ENCODE measurements around the gene NKX6-2. TPM values are rescaled to one million over a fixed set of nuclear protein-coding genes. Genes with fewer than 3 reads are reported as not detected.

The NKX6-2 gene
- total and polyA plus RNA-seq, 11 donors = 0.03 to 0.27 TPM; not detected in 9

DNA sequence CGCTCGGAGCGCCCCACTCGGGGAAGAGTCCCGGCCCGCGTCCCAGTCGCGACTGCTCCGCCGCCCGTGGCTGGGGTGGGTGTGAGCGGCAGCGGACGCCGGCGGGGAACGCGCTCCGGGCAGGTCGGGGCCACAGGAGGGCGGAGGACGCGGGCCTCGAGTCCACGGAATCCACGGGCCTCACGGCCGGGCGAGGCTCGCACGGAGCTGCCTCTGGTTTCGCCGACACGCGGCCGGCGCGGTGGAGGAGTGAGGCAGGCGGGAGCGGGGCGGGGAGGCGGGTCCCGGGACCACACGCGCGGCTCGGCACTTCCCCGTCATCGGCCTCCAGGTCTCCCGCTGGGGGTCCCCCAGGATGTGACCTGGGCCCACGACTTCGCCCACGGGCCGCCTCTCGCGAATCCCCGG, 533 bp upstream of the NKX6-2 start:
- H3K4me3 ChIP-seq = peak overlapping the region in 3 of 12 donors; percentile 4 to 20 (median 10)
- TF ChIP-seq CTCF (IDR thresholded peaks at IDR 0.05) = no peak
- no peak for TF ChIP-seq POLR2A (IDR thresholded peaks at IDR 0.05)
- peaks cover 0 to 47% (median 14%) of the 10 kb centered on the region in 12 donors for H3K4me1 ChIP-seq
- H3K36me3 ChIP-seq = peaks cover 0 to 23% (median 17%) of the 10 kb centered on the region in 9 donors
- peaks cover 47 to 74% (median 70%) of the 10 kb centered on the region in 9 donors for H3K27me3 ChIP-seq
- no peak for ATAC-seq
- WGBS, 4 donors = 6 to 8% (median 7%) methylated on average over 19 to 58 of the region's 58 CpGs
- H3K9me3 ChIP-seq = no peaks in the 10 kb centered on the region
- DNase-seq = no peak
- no peak overlapping the region for H3K27ac ChIP-seq
- intact Hi-C loops (cut with DNase I) = loop anchor here in 3 of 10 donors (5.0 kb wide), 1 partner anchor 129 kb away; no protein-coding TSS in a partner anchor

DNA sequence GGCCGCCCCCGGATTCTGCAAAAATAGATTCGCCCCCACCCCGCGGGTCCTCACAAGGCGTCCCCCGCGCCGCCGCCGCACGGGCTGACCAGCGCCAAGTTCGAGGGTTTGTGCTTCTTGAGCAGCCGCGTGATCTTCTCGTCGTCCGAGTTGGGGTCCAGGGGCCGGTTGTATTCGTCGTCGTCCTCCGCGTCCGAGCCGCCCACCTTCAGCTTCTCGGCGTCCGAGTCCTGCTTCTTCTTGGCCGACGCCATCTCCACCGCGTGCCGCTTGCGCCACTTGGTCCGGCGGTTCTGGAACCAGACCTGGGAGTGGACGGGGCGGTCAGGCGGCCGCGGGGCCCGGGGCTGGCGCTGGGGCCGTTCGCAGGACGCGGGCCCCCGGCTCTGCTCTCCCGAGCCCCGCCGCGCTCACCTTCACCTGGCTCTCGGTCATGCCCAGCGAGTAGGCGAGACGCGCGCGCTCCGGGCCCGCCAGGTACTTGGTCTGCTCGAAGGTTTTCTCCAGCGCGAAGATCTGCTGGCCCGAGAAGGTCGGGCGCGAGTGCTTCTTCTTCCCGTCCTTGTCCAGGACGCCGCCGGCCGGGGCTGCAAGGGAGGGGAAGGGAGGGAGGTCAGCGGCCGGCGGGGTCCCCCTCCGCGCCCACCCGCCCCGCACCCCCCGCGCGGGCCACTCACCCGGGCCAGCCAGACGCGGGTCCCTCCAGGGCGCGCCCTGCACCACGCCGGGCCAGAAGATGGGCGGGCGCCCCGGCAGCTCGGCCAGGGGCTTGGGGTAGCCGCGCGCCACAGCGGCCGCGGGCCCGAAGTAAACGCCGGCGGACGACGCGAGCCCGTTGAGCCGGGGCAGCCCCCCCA, 853 bp downstream of the NKX6-2 start:
- Histone ChIP-seq H3K36me3 (peaks cover 0 to 33% (median 24%) of the 10 kb centered on the region in 9 donors), H3K4me1 (peaks cover 0 to 47% (median 14%) of the 10 kb centered on the region in 12 donors), H3K27ac (no peak overlapping the region), H3K4me3 (peak overlapping the region in 2 of 12 donors; percentile 19 to 32), H3K27me3 (peaks cover 47 to 71% (median 59%) of the 10 kb centered on the region in 9 donors), H3K9me3 (no peaks in the 10 kb centered on the region)
- no peak for DNase-seq
- 4 to 6% (median 5%) methylated on average over 37 to 111 of the region's 111 CpGs for WGBS, 4 donors
- ATAC-seq = no peak
- TF ChIP-seq CTCF (IDR thresholded peaks at IDR 0.05) (no peak), POLR2A (IDR thresholded peaks at IDR 0.05) (no peak)
- intact Hi-C loops (cut with DNase I) = loop anchor here in 3 of 10 donors (5.0 kb wide), 1 partner anchor 128 kb away; no protein-coding TSS in a partner anchor

DNA sequence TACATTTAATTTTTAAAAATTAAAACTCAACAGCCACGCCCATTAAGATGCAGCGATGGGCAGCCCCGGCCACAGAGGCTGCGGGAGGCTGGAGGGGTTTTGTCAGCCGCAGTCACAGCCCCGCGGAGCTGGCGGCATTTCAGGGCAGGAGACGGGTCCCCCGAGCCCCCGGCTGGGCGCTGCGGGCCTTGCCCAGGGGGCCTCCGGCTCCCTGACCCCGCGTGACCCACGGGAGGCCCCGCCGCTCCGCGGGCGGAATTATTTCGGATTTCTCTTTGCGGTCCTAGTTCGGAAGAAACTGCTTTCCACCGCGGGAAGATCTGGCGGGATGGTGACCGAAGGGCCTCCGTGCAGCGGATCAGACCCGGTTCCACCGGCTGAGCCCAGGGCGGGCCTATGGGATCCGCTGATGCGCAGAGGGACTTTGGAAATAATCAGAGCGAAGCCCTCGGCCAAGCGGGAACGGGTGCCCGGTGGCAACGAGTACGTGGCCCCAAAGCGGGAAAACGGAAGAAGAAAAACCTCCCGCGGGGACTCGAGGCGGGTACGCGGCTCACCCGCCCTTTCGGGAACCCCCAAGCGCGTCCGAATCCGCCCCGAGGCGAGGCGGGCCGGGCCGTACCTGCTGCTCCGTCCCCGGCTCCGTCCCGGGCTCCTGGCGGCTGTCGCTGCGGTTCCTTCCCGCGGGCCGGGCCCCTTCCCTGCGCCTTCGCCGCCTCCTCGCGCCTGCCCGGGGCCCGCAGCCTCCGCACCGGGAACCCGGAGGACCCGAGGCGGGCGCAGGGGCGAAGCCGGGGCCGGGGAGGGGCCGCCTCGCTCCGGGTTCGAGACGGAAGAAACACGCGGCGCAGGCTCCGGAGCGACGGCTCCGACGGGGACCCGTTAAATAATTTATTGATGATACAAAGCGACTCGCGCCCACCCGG, 1.7 kb downstream of the NKX6-2 start:
- Histone ChIP-seq H3K27me3 (peaks cover 47 to 62% (median 52%) of the 10 kb centered on the region in 9 donors), H3K9me3 (no peaks in the 10 kb centered on the region), H3K27ac (no peak overlapping the region), H3K4me3 (no peak overlapping the region), H3K36me3 (peaks cover 0 to 42% (median 30%) of the 10 kb centered on the region in 9 donors), H3K4me1 (peaks cover 0 to 47% (median 14%) of the 10 kb centered on the region in 12 donors)
- DNase-seq (no peak), ATAC-seq (no peak)
- TF ChIP-seq CTCF (IDR thresholded peaks at IDR 0.05) (no peak), POLR2A (IDR thresholded peaks at IDR 0.05) (no peak)
- WGBS, 4 donors = 17 to 24% (median 21%) methylated on average over 65 to 106 of the region's 106 CpGs
- intact Hi-C loops (cut with DNase I) = no loop called here
